Measurements from ENCODE around the gene CTU1.

Gene CTU1

DNA sequence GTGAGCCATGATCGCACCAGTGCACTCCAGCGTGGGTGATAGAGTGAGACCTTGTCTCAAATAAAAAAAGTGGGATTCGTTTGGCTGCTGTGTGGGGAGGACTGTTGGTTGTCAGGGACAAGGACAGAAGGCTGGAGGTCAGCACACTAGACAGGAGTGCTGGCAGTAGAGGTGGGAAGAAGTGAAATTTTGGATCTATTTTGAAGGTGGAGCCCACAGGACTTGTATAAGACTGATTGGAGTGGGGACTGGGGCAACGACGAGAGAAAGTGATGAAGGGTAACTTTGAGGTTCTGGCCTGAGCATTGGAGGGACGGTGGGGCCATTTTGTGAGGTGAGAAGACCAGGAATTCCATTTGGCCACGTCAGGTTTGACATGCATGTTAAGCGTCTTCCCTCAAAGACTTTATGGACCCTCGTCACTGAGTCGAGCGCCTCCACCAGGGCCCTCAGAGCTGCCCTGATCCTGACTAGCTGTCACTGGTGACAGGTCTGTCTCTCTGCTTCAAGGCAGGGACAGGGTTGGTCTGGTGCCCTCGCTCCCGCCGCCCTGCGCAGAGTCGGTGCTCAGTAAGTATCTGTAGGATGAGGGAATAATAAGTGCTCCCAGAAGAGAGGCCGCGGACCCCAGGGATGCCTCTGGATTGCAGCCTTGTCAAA, 673 bp downstream of the CTU1 start:
- H3K4me3 ChIP-seq (ENCODE audit: low read depth, low read length) = peak overlapping the region; percentile 93

DNA sequence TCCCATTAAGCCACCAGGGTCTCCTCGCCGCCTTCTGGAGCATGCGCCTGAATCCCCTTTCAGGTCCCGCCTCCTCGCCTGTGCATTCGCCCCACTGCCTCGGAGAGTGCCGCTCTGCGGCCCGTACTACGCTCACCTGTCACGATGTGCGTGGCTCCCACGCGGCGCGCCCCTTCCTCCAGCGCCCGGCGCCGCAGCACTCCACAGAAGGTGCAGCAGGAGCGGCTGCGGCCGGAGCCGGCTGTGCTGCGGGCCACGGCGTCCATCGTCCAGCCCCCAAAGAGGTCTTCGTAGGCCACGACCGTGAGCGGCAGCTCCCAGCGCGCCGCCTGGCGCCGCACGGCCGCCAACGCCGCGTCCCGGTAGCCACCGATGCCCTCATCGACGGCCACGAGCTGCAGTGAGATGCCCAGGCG, 4.3 kb downstream of the CTU1 start:
- H3K4me3 ChIP-seq (ENCODE audit: low read depth, low read length) = no peak overlapping the region

DNA sequence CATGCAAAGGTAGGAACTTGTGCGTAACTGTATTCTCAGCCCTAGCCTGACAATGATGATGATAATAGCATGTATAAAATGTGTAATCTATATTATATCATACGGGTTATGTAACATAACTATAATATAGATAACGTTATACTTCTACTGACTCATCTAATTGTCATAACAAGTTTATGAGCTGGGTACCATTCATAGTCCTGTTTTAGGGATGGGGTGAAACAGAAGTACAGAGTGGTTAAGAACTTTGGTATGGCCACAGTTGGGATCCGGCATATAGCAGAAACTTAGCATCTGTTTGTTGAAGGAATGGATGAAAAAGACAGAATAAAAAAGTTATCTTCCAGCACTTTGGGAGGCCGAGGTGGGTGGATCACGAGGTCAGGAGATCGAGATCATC, 5.2 kb downstream of the CTU1 start:
- H3K4me3 ChIP-seq (ENCODE audit: low read depth, low read length) = no peak overlapping the region

DNA sequence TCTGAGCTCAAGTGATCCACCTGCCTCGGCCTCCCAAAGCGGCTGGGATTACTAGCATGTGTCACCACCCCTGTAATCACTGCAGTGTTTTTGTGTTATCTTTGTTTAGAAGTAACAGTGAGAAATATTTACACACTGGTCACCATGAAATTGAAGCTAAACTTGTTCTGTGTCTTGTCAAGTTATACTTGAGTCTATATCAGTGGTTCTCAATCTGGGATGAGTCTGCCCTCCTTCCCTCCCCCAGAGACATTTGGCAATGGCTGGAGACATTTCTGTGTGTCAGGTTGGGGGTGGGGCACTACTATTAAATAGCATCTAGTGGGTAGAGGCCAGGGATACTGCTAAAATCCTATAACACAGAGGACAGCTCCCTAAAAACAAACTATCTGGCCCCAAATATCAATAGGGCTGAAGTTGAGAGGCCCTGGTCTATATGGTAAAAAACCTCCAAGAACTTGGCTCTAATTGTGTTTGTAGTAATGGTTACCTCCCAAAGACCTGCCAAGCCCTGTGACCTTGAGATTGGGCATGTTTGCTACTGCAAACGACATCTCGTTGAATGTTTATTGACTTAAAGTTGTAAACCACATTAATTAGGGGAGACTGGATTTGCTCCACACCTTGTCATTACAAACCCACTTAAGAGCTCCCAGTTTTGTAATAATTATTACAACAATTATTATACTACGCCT, 6.9 kb downstream of the CTU1 start:
- H3K4me3 ChIP-seq (ENCODE audit: low read depth, low read length) = no peak overlapping the region

- H3K4me3 ChIP-seq (ENCODE audit: low read depth, low read length) = no peak overlapping the region
Observed at GRCh38 chr19:51100601-51101000, 7.6 kb downstream of the CTU1 start.

- no peak overlapping the region for H3K4me3 ChIP-seq (ENCODE audit: low read depth, low read length)
Observed at GRCh38 chr19:51099047-51099382, 9.2 kb downstream of the CTU1 start.

DNA sequence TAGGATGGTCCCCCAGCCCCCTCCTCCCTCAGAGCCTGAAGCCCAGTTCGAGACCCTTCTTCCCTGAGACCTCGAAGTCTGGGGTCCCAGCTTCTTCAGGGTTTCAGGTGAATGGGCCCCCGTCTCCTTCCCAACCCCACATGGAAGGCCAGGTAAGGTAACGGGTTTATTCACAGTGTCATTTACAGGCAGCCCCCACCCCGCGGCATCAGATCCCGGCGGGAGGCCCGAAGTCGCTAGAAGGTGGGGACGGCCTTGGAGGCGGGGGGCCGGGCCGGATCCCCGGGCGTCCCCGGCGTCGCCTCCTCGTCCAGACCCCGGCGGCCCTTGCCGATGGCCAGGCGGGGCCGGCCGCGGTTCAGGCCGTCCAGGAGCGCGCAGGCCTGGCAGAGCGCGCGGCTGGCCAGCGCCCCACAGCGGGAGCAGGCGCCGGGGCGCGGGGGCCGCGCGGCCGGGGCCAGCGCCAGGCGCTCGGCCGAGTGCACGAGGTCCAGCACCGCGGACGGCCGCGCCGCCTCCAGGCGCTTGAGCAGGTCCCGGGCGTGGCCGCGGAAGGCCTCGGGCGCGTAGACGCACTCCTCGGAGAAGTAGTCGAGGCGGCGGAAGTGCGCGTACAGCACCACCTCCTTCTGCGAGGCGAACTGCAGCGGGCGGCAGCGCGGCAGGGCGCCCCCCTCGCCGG, 9.7 kb downstream of the CTU1 start:
- H3K4me3 ChIP-seq (ENCODE audit: low read depth, low read length) = no peak overlapping the region

GRCh38 chr19:51097796-51098195, 10.4 kb downstream of the CTU1 start:
- no peak overlapping the region for H3K4me3 ChIP-seq (ENCODE audit: low read depth, low read length)

DNA sequence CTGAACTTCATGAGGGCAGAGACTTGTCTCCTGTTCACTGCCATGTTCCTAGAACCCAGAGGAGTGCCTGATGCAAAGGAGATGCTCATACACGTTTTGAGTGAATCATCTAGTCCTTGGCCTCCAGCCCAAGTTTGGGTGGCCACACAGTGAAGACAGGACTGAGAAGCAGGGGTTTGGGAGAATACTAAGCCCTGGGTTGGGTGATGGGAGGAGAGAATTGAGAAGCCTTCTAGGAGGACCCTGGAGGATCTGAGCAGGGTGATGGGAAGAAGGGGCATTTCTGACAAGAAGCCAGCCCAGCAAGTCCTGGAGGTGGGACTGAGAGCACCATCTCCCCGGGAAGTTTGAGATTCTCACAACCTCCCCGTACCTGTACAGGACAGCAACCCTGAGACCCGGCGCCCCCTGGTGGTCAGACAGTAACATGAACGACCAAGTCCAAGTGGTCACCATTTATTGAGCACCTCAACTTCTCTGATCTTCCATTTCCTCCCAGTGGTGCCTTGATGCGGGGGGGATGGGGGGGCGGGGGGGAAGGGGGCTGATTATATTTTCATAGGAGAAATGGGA, 11.0 kb downstream of the CTU1 start:
- H3K4me3 ChIP-seq (ENCODE audit: low read depth, low read length) = no peak overlapping the region

DNA sequence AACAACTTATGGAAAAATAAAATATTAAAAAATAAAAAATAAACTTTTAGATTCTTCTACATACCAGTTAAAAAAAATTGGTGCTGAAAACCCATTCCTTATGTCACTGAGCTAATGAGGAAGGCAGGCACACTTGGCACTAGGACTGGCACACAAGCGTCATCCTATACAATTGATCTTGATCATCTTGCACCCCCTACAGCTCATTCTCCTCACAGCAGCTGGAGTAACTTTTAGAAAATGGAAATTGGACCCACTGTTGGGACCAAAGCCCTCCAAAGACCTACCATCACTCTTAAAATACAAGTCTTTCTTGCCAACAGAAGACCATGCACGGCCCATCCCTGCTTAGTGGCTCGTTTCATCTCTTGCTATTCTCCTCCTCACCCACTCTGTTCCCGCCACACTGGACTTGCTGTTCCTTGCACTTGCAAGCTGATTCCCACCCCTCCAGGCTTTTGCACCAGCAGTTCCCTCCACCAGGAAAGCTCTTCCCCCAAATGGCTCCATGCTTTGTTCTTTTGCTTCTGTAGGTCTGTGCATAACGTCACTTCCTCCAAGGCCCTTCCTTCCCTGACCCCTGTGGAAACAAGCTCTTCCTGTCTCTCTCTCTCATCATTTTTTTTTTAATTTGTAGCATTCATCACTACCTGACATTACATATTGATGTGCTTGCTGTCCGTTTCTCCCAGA, 11.6 kb downstream of the CTU1 start:
- no peak overlapping the region for H3K4me3 ChIP-seq (ENCODE audit: low read depth, low read length)

DNA sequence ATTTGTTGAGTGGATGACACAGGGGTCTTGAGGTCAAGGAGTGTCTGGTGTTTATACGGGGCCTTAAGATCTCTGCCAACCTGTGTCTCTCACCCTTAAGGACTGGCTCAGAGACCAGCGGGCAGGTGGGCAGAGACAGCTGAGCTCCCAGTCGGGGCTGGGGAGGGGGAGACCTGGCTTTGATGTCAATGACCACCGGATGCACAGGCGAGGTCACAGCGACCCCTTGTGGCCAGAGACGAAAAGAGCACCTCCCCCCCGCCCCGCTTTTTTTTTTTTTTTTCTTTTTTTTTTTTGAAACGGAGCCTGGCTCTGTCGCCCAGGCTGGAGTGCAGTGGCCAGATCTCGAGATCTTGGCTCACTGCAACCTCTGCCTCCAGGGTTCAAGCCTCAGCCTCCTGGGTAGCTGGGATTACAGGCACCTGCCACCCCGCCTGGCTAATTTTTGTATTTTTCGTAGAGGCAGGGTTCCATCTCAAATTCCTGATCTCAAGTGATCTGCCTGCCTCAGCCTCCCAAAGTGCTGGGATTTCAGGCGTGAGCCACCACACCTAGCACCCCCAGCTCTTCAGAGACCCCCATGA, 13.4 kb downstream of the CTU1 start:
- H3K4me3 ChIP-seq (ENCODE audit: low read depth, low read length) = no peak overlapping the region

DNA sequence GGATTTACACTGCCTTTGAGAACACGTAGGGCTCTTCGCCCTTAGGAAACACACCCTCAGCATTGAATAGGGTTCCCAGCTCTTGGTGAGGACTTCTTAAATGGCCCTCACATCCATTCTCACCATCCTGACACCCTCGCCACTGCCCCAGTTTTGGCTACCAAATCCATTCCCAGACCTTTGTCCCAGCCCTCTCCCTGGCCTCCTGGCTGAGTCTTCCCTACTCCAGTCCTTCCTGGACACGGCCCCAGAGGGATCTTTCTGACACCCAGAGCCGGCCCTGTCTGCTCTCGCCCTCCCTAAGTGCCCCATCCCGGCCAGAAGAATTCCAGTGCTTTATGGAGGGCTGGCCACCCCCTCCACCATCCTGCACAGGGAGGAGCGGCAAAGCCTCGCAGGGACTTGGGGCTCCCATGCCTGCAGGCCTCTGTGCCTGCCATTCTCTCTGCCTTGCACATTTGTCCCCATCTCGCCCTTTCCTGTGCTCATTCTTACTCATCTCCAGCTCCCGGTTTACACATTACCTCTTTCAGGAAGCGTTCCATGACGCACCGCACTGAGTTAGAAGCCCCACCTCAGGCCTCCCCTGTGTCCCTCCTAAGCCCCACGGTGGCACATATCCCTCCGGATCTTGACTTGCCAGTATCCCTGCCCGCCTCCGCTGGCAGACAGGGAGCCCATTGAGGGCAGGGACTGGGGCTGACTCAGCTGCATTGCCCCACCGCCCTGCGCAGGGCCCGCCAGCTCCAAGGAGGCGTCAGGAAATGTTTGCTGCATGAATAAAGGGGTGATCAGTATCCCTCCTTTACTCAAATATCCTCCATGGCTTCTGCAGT, 14.5 kb downstream of the CTU1 start:
- H3K4me3 ChIP-seq (ENCODE audit: low read depth, low read length) = no peak overlapping the region

DNA sequence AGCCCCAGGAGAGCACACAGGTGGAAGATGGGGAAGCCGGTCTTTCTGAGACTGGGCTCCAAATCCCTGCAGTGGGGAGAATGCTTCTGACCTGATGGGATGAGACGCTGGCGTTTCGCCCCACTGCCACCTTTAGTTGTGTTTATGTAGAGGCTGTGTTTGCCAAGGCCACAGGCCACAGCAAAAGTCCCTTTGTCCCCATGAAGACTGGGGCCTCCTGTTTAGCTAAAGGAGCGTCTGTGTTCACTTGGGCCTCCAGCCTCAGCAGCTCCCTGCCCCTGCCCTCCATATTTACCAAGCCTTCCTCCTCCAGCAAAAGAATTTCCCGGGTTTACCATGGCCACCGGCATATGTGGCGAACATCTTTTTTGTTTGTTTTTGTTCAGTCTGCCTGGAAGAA, 15.1 kb downstream of the CTU1 start:
- H3K4me3 ChIP-seq (ENCODE audit: low read depth, low read length) = no peak overlapping the region

DNA sequence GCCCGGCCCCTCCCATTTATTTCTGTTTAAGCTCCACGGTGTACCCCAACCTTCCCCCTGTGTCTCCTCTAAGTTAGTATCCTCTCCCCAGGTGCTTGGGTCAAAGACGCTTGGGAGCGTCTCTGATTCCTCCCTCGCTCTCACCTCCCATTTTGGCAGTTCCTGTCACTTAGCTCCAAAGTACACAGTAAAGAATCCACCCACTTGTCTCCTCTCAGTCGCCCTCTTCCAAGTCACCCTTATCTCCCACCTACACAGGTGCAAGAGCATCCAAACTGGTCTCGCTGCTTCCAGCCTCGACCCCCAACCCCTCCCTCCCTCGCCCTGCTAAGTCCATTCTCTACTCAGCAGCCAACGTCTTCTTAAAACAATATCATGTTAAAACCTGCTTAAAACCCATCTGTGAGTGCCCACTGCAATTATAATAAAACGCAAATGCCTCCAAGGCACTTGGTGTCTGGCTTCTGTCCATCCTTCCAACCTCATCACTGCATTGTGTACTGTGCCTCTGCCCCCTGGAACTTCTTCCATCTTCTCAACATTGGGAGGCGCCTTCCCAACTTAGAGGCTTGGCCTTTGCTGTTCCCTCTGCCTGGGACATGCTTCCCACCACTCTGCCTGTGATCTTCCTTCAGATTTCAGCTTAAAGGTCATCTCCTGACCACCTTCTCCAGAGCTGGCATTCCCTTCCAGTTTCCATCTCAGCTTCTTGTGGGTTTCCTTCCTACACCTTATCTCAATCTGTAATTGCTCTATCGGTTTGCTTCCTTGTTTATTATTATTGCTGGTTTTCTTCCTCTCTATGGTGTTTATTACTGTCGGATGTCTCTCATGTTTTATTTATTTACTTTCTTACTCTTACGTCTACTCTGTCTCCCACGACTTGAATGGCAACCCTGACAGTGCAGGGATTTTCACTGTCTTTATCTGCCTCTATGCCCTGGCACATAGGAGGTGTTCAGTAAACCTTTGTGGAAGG, 16.0 kb downstream of the CTU1 start:
- no peak overlapping the region for H3K4me3 ChIP-seq (ENCODE audit: low read depth, low read length)

GRCh38 chr19:51091126-51091525, 17.1 kb downstream of the CTU1 start:
- H3K4me3 ChIP-seq (ENCODE audit: low read depth, low read length) = no peak overlapping the region

DNA sequence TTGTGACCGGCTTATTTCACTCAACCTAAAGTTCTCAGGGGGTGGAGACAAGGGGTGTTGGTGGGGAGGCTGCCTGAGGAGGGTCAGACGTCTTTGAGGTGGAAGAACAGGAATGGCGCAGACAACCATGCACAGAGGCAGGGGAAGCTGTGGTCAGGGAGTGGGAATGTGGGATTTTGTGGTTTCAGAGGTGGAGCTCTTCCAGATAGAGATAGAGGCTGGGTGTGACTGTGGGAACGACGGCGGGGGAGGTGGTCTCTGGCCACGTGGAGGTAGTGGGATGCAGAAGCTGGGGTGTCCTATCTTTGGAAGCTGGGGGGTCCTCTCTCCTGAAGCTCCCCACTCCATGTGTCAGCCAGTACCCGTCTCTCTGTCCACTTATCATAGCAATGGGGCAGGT, 17.7 kb downstream of the CTU1 start:
- no peak overlapping the region for H3K4me3 ChIP-seq (ENCODE audit: low read depth, low read length)

DNA sequence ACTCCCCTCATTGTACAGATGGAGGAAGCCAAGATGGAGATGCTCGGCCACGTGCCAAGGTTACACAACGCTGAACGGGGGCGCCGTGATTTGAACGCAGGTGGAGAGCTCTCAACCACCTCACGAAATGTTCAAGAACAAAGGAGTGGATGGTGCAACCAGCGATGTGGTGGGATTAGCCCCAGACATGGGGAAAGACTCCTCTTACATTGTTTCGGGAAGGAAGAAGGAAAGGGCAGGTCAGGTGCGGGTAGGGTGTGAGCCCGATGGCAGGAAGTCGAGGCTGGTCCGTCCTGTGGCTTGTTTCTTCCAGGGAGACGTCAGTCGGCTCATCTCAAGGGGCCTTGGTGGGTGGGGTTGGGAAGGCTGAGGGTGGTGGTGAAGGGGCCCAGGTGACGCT, 18.4 kb downstream of the CTU1 start:
- no peak overlapping the region for H3K4me3 ChIP-seq (ENCODE audit: low read depth, low read length)

GRCh38 chr19:51086153-51086850, 21.9 kb downstream of the CTU1 start:
- no peak overlapping the region for H3K4me3 ChIP-seq (ENCODE audit: low read depth, low read length)

Measured in iPS-11a (cell line).